Skeletal muscle satellite cell (primary cell): ENCODE data around the gene SUCNR1.
"Not testable (repeated sequence)": the region's sequence is repeated elsewhere in the genome, so short reads cannot be mapped to it uniquely, and the experiment has no call there.

Experiments used
- H3K27me3 ChIP-seq: 2 replicates; pipeline ENCODE4 v1.7.0; 2013; ENCODE audit warnings: low read length; ENCODE audit not compliant: control insufficient read depth, insufficient read depth
- H3K36me3 ChIP-seq: 2 replicates; pipeline ENCODE4 v1.7.0; 2013; ENCODE audit warnings: mild to moderate bottlenecking, control low read depth, low read length; ENCODE audit not compliant: insufficient read depth
- H3K4me1 ChIP-seq: 2 replicates; pipeline ENCODE4 v1.7.0; 2013; ENCODE audit warnings: low read length; ENCODE audit not compliant: control insufficient read depth, insufficient read depth
- H3K4me2 ChIP-seq: 2 replicates; pipeline ENCODE4 v1.7.0; 2013; ENCODE audit warnings: mild to moderate bottlenecking, low read length
- H3K4me3 ChIP-seq: 2 replicates; pipeline ENCODE4 v1.7.0; 2013; ENCODE audit warnings: low read length
- H3K9ac ChIP-seq: 2 replicates; pipeline ENCODE4 v1.7.0; 2013; ENCODE audit warnings: mild to moderate bottlenecking, low read depth, low read length, moderate library complexity
- H3K9me3 ChIP-seq: replicated peaks from 2 replicates; pipeline ENCODE4 v1.7.0; 2013; ENCODE audit warnings: mild to moderate bottlenecking, control low read depth, low read length

SUCNR1 gene

DNA sequence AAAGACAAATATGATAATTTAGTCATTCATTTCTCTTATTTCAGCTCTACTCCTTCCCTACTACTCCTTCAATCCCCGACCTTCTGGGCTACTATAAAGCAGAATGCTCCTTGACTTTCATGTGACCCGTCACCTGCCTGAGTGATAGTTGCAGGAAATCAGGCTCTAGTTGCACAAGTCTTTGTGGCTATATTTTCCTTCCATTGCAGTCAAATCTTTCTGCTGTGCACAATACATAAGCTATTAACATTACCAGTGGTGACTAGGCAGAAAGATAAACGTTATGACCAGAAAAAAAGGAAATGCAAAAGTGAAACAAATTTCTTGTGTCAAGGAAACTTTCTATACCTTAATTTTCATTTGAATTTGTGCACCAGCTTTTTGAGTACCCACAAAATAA is 2.3 kb downstream of the SUCNR1 start:
- Histone ChIP-seq H3K4me2 (no peak overlapping the region), H3K4me1 (peaks cover 16% of the 10 kb centered on the region), H3K9me3 (no peaks in the 10 kb centered on the region), H3K9ac (no peak overlapping the region), H3K27me3 (no peaks in the 10 kb centered on the region), H3K36me3 (no peaks in the 10 kb centered on the region), H3K4me3 (no peak overlapping the region)

DNA sequence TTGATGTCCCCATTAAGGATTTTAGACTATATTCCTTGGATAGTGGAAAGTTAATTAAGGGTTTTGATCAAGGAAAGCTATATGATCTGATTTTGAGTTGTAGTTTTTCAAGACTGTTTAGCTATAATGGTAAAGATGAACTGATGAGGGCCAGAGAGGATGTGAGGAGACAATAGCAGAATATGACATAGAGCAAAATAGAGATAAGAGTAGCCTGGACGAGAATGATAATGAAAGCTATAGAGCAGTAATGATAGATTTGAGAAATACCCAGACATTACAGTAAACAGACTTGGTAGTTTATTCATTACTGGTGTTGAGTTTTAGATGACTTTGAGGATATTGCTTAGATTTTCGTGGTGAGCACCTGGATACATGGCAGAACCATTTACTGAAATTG is 3.8 kb downstream of the SUCNR1 start:
- peaks cover 17% of the 10 kb centered on the region for H3K4me1 ChIP-seq
- H3K36me3 ChIP-seq = no peaks in the 10 kb centered on the region
- no peaks in the 10 kb centered on the region for H3K27me3 ChIP-seq
- no peaks in the 10 kb centered on the region for H3K9me3 ChIP-seq
- no peak overlapping the region for H3K4me3 ChIP-seq
- no peak overlapping the region for H3K4me2 ChIP-seq
- H3K9ac ChIP-seq = no peak overlapping the region

DNA sequence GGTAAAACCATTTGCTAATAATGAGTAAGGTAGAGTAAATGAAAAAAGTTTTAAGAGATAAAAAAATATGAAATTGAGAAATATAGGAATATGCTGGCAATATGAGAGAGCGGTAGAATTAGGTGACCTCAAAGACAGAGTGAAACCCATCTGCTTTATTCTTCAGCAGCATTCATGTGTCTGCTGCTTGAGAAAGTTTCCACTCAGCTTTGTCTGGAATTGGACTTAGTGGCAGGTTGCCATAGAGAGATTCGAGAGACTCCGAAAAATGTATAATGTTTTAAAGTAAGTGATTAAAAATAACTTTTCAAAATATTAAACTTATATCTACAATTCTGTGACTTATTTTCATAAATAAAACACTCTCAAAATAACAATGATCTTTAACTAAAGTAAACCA is 5.0 kb downstream of the SUCNR1 start:
- Histone ChIP-seq H3K4me2 (no peak overlapping the region), H3K4me3 (no peak overlapping the region), H3K27me3 (no peaks in the 10 kb centered on the region)

DNA sequence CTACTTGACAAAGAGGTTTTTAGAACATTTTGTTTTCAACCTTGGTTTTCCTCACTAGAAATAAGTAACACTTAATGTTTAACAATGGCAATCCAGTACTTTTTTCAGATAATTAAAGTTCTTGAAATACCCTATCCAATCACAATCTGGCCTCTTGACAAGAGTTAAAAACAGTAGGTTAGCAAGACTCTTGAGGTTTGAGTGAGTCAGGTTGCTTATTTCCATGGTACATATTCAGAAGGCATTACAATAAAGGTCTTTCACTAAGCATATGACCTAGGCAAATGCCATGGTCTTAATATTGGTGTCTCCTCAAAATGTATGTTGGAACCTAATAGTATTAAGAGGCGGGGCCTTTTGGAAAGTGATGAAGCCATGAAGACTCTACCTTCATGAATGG is 5.6 kb downstream of the SUCNR1 start:
- no peak overlapping the region for H3K4me2 ChIP-seq
- no peak overlapping the region for H3K9ac ChIP-seq
- H3K4me1 ChIP-seq = peaks cover 26% of the 10 kb centered on the region
- H3K27me3 ChIP-seq = no peaks in the 10 kb centered on the region
- H3K36me3 ChIP-seq = no peaks in the 10 kb centered on the region
- no peak overlapping the region for H3K4me3 ChIP-seq
- H3K9me3 ChIP-seq = no peaks in the 10 kb centered on the region

More for the DNA sequence above, 5.0 kb downstream of the SUCNR1 start:
- Histone ChIP-seq H3K4me1 (peaks cover 26% of the 10 kb centered on the region), H3K36me3 (no peaks in the 10 kb centered on the region), H3K9ac (no peak overlapping the region), H3K9me3 (no peaks in the 10 kb centered on the region)

DNA sequence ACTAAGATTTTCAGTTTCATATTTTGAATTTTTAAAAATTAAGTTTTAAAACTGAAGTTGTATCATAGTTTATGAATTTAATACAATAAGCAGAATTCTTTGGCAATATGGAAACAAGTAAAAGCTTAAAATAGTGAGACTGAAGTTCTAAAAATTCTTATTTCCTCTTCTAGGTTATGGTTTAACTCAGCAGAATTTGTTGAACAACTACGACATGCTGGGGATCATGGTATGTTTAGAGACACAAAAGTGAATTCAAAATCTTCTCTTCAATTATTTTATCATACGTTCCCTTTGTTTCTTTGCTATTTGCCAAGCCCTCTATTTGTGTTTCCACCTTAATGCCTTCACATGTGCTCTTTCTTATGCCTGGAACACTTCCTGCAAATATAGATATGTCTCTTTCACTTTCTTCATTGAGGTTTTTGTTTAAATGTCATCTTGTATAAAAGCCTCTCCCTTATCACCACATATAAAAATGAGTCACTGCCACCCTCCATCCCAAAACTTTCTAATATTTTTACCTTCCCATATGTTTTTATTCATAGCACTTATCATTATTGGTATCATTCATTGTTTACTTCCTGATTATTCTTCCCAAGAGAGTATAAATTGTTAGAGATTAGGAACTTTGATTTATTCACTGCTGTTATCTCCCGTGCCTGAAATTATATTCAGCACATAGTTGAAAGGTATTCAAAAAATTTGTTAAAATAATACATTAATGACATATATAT is 6.4 kb downstream of the SUCNR1 start:
- no peak overlapping the region for H3K4me3 ChIP-seq
- no peak overlapping the region for H3K4me2 ChIP-seq
- H3K36me3 ChIP-seq = no peaks in the 10 kb centered on the region
- no peaks in the 10 kb centered on the region for H3K9me3 ChIP-seq
- no peaks in the 10 kb centered on the region for H3K27me3 ChIP-seq
- no peak overlapping the region for H3K9ac ChIP-seq
- H3K4me1 ChIP-seq = peaks cover 26% of the 10 kb centered on the region

DNA sequence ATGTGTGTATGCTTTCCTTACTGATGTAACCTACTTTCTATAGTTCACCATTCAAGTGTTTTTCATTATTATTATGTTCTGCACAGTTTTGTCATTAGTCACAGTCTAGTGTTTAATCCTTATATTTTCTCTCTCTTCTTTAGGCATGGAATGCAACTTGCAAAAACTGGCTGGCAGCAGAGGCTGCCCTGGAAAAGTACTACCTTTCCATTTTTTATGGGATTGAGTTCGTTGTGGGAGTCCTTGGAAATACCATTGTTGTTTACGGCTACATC is 6.9 kb downstream of the SUCNR1 start:
- H3K27me3 ChIP-seq = no peaks in the 10 kb centered on the region
- no peaks in the 10 kb centered on the region for H3K36me3 ChIP-seq
- no peak overlapping the region for H3K4me3 ChIP-seq
- no peak overlapping the region for H3K4me2 ChIP-seq
- H3K9me3 ChIP-seq = no peaks in the 10 kb centered on the region
- H3K4me1 ChIP-seq = peaks cover 26% of the 10 kb centered on the region
- H3K9ac ChIP-seq = no peak overlapping the region

DNA sequence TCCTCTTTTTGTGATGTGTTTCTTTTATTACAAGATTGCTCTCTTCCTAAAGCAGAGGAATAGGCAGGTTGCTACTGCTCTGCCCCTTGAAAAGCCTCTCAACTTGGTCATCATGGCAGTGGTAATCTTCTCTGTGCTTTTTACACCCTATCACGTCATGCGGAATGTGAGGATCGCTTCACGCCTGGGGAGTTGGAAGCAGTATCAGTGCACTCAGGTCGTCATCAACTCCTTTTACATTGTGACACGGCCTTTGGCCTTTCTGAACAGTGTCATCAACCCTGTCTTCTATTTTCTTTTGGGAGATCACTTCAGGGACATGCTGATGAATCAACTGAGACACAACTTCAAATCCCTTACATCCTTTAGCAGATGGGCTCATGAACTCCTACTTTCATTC is 7.7 kb downstream of the SUCNR1 start:
- no peak overlapping the region for H3K4me2 ChIP-seq
- no peak overlapping the region for H3K9ac ChIP-seq
- no peak overlapping the region for H3K4me3 ChIP-seq
- no peaks in the 10 kb centered on the region for H3K27me3 ChIP-seq
- no peaks in the 10 kb centered on the region for H3K9me3 ChIP-seq
- peaks cover 22% of the 10 kb centered on the region for H3K4me1 ChIP-seq
- H3K36me3 ChIP-seq = no peaks in the 10 kb centered on the region

DNA sequence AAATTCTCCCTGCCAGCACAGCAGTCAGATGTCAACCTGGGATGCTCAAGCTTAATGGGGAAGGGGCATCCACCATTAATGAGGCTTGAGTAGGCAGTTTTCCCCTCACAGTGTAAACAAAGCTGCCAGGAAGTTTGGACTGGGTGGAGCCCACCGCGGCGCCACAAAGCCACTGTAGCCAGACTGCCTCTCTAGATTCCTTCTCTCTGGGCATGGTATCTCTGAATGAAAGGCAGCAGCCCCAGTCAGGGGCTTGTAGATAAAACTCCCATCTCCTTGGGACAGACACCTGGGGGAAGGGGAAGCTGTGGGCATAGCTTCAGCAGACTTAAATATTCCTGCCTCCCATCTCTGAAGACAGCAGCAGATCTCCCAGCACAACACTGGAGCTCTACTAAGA is 12.0 kb downstream of the SUCNR1 start:
- H3K4me2 ChIP-seq, H3K27me3 ChIP-seq, H3K9me3 ChIP-seq, H3K4me3 ChIP-seq, H3K36me3 ChIP-seq, H3K9ac ChIP-seq: not testable (repeated sequence)
- H3K4me1 ChIP-seq = peaks cover 14% of the 10 kb centered on the region

DNA sequence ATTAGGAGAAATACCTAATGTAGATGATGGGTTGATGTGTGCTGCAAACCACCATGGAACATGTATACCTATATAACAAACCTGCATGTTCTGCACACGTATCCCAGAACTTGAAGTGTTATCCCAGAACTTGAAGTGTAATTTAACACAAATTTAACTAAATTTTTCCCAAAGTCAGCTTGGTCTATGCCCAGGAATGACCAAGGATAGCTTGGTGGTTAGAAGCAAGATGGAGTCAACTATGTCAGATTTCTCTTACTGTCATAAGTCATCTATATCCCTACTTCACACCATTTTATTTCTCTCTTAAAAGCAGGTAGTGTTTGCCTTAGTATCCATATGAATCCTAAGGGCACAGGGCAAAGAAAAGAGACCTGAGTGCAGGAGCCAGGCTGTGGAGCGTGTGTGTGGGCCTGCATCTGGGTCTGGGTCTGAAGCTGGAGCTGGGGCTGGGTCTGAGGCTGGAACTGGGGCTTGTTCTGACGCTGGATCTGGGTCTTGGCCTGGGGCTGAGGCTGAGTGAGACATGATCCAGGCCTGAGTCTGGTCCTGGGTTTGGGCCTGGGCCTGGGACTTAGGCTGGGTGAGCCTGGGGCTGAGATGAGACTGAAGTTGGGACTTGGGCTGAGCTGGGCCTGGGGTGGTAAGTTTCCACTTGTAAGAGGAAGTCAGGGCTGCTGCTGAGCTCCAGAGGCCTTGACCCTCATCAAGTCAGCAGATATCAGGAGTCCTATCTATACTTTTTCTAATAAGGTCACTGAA is 14.2 kb downstream of the SUCNR1 start:
- not testable (repeated sequence) for H3K4me1 ChIP-seq, H3K4me3 ChIP-seq, H3K27me3 ChIP-seq, H3K9me3 ChIP-seq, H3K36me3 ChIP-seq, H3K9ac ChIP-seq, H3K4me2 ChIP-seq

DNA sequence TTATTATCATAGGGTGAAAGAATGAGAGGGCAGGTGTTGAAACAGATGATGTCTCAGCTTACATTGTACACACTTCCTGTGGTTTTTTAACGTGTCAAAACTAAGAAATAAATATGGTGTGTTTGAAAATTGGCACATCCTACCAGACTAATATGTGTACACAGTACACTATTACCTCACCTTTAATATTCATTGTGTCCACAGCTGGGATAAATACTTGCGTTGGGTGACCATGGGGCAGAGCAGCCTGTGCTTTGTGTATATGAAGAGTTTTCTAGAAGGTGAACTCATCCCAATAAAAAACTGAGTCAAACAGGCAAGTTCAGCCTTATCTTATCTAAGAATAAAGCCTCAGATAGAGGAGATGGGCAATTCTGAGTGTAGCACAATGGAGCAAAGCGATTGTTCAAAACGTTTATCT is 17.3 kb downstream of the SUCNR1 start:
- no peak overlapping the region for H3K4me2 ChIP-seq
- H3K27me3 ChIP-seq = no peaks in the 10 kb centered on the region
- H3K9me3 ChIP-seq = no peaks in the 10 kb centered on the region
- H3K4me3 ChIP-seq = no peak overlapping the region
- no peaks in the 10 kb centered on the region for H3K36me3 ChIP-seq
- no peak overlapping the region for H3K9ac ChIP-seq
- peaks cover 5% of the 10 kb centered on the region for H3K4me1 ChIP-seq

DNA sequence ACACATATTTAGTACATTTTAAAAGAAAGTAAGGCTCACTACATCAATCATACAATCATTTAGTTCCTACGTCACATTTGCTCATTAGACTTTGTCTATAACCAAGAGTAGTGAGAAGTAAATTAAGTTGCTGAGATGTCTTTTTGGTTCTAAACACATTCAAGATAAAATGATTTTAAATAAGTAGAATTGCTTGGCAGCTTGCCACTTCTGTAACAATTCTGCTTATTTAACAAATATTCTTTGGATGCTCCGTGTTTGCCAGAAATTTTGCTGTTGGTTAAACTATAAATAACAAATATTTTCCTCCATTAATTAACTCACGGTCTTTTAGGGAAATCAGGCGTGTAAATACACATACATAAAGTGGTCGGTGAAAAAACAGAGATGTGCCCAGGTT is 18.3 kb downstream of the SUCNR1 start:
- no peak overlapping the region for H3K9ac ChIP-seq
- no peaks in the 10 kb centered on the region for H3K9me3 ChIP-seq
- H3K4me1 ChIP-seq = peaks cover 13% of the 10 kb centered on the region

DNA sequence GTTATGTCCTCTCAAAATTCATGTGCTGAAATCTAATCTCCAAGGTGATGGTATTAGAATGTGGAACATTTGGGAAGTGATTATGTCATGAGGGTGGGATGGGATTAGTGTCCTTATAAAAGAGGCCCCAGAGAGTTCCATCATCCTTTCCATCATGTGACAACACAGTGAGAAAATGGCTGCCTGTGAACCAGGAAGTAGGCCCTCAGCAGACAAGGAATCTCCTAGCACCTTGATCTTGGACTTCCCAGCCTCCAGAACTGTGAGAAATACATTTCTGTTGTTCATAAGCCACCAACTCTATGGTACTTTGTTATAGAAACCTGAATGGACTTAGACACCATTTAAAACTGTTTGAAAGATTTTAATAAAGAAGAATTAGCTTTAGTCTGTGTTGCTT is 20.8 kb downstream of the SUCNR1 start:
- Histone ChIP-seq H3K9me3 (no peaks in the 10 kb centered on the region), H3K36me3 (no peaks in the 10 kb centered on the region), H3K4me2 (no peak overlapping the region), H3K4me1 (peaks cover 15% of the 10 kb centered on the region), H3K27me3 (no peaks in the 10 kb centered on the region), H3K9ac (no peak overlapping the region), H3K4me3 (no peak overlapping the region)

More for the DNA sequence above, 18.3 kb downstream of the SUCNR1 start:
- H3K27me3 ChIP-seq = no peaks in the 10 kb centered on the region
- H3K4me3 ChIP-seq = no peak overlapping the region
- no peaks in the 10 kb centered on the region for H3K36me3 ChIP-seq
- H3K4me2 ChIP-seq = no peak overlapping the region
